GM20000 (cell line): Measurements from ENCODE around the gene SCAPER.

ENCODE experiments used
- DNase-seq: peaks from one replicate; pipeline ENCODE4 v3.0.0; 2012; ENCODE audit warnings: low spot score
- TF ChIP-seq, protein P1 (sequence below): IDR thresholded peaks from 2 replicates; pipeline ENCODE4 v1.5.1; 2012; ENCODE audit warnings: mild to moderate bottlenecking, control low read depth; ENCODE audit errors: extremely low read depth, missing control alignments

The SCAPER gene

GRCh38 chr15:76930831-76931396 lies 25.8 kb upstream of the SCAPER start:
- DNase-seq, result no peak
- TF ChIP-seq, protein P1, sequence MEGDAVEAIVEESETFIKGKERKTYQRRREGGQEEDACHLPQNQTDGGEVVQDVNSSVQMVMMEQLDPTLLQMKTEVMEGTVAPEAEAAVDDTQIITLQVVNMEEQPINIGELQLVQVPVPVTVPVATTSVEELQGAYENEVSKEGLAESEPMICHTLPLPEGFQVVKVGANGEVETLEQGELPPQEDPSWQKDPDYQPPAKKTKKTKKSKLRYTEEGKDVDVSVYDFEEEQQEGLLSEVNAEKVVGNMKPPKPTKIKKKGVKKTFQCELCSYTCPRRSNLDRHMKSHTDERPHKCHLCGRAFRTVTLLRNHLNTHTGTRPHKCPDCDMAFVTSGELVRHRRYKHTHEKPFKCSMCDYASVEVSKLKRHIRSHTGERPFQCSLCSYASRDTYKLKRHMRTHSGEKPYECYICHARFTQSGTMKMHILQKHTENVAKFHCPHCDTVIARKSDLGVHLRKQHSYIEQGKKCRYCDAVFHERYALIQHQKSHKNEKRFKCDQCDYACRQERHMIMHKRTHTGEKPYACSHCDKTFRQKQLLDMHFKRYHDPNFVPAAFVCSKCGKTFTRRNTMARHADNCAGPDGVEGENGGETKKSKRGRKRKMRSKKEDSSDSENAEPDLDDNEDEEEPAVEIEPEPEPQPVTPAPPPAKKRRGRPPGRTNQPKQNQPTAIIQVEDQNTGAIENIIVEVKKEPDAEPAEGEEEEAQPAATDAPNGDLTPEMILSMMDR, result no peak

- no peak for DNase-seq
- TF ChIP-seq, protein P1, result no peak
Measured at GRCh38 chr15:76929011-76929760, 24.0 kb upstream of the SCAPER start.

GRCh38 chr15:76928201-76928600 lies 23.1 kb upstream of the SCAPER start:
- no peak for DNase-seq
- TF ChIP-seq, protein P1, result no peak

DNA sequence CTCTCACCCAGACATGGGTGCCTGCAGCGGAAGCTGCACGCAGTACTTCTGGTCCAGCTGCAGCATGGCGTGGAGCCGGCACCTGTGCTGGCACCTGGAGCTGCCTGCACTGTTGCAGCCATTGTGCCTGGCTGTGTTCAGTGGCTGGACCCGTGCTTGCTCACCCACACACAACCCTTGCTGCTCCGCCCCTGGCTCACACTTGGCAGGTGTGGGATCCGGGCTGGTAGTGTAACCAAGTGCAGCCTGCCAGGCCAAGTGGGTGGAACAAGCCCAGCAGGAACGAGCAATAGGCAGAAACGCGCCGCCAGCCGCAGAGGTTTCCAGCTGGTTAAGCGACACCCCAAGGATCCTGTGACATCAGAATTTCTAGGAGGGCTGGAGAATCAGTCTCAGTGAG lies 11.2 kb upstream of the SCAPER start:
- no peak for DNase-seq
- TF ChIP-seq, protein P1, result no peak

DNA sequence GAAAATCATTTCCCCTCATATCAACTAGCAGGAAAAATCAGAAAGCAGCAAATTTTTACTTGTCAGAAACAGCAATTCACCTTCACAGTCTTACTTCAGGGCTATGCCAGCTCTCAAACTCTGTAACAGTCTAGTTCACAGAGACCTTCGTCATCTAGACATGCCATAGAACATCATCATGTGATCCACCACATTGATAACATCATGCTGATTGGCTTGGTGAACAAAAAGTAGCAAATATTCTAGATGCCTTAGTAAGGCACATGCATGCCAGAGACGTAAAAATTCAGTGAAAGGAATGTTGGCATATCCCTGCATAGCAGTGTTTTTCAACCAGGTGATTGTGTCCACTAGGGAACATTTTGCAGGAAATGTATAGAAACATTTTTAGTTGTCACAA lies 8.6 kb upstream of the SCAPER start:
- TF ChIP-seq, protein P1, result no peak
- DNase-seq, result no peak

DNA sequence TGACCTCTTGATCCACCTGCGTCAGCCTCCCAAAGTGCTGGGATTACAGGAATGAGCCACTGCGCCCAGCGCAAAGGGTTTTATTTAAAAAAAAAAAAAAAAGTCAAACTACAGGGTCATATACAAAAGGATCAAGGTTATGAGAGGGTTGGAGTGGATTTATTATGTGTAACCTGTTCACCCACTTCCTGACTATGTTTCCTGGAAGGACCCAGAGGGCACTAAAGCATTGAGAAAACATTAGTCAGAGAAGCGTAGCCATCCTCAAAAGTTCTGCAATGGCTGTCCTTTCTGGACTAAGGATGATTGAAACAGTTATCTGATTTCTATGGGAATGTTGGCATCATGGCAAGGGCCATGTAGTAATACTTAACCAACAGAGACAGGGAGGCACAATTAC lies 7.3 kb upstream of the SCAPER start:
- TF ChIP-seq, protein P1, result no peak
- DNase-seq, result no peak

DNA sequence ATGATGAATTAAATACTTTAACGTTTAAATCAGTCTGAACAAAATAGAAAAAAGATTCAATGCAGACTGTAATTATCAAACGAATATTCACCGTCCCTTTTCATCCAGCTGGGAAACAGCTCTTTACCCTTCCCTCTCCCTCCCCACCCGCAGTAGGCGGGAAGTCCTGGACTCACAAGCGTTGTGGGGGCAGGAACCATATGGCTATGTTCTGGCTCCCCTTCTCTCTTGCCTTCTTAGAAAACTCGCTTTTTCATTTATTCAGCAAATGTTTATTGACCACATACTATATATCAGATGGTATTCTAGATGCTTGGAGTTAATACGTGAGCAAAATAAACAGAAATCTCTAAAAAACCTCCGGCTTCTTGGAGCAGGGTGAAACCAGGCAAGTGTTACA lies 715 bp upstream of the SCAPER start:
- TF ChIP-seq, protein P1, result no peak
- no peak for DNase-seq
